ENCODE results near the gene SHROOM2. TPM values are rescaled to one million over a fixed set of nuclear protein-coding genes. Genes with fewer than 3 reads are reported as not detected.

SHROOM2 gene
- total and polyA plus RNA-seq, 9 of the 15 experiments (the other 6 are each of a cell fraction or from before 2014, with no cell fraction given) = not detected

GRCh38 chrX:9952300-9952699 lies 166.1 kb downstream of the SHROOM2 start:
- no peak for ATAC-seq
- Histone ChIP-seq H3K79me2 (ENCODE audit: control insufficient read depth, insufficient read depth, low read length) (no peaks in the 10 kb centered on the region), H3K9me1 (ENCODE audit: control insufficient read depth, insufficient read depth, low read length) (no peaks in the 10 kb centered on the region), H3K9ac (ENCODE audit: insufficient read depth in 1 of 2, low read depth in 2 of 2, low read length in 2 of 2) (no peak overlapping the region), H4K20me1 (replicated peaks; ENCODE audit: control insufficient read depth, insufficient read depth, low read length) (no peaks in the 10 kb centered on the region), H3K27ac (ENCODE audit: extremely low read depth, low read depth, low read length) (no peak overlapping the region), H3K9me3 (replicated peaks; ENCODE audit: control insufficient read depth, insufficient read depth, low read depth, low read length) (no peaks in the 10 kb centered on the region), H3K36me3 (ENCODE audit: control insufficient read depth, insufficient read depth, low read length) (no peaks in the 10 kb centered on the region), H3K4me3 (no peak overlapping the region), H3K27me3 (ENCODE audit: control insufficient read depth in 2 of 2, insufficient read depth in 2 of 2, low read length in 2 of 2) (peaks cover 0 to 15% of the 10 kb centered on the region in 2 experiments; a peak in 2 of 5 replicates), H3K4me1 (replicated peaks in 1 of 2; ENCODE audit: control insufficient read depth in 2 of 2, insufficient read depth in 2 of 2, low read length in 2 of 2) (no peaks in the 10 kb centered on the region), H2AFZ (ENCODE audit: low read depth, low read length) (no peak overlapping the region), H3K4me2 (ENCODE audit: insufficient read depth, low read length) (no peak overlapping the region)
- no peak for FAIRE-seq
- intact Hi-C loops (cut with micrococcal nuclease) = no loop called here
- ChIA-PET CTCF (ENCODE audit: low intra/inter-chr PET ratio) (no interaction called here), POLR2A (no interaction called here)
- 0% methylated on average over 1 of the region's 1 CpG for WGBS (ENCODE audit: insufficient coverage, low coverage, missing lambda C conversion rate)
- no peak for TF ChIP-seq E2F6 (IDR thresholded peaks at IDR 0.05; ENCODE audit: borderline replicate concordance in 1 of 2, extremely low read depth in 1 of 2, insufficient read depth in 1 of 2, insufficient read length in 1 of 2, low read depth in 1 of 2, low read length in 1 of 2, poor library complexity in 1 of 2, severe bottlenecking in 1 of 2)
- no peak for TF ChIP-seq EHMT2 (IDR thresholded peaks at IDR 0.05)
- TF ChIP-seq, protein P1, sequence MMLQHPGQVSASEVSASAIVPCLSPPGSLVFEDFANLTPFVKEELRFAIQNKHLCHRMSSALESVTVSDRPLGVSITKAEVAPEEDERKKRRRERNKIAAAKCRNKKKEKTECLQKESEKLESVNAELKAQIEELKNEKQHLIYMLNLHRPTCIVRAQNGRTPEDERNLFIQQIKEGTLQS (IDR thresholded peaks at IDR 0.05) = no peak
- TF ChIP-seq, protein P1 (CRISPR knock-in tag; conservative IDR thresholded peaks at IDR 0.05) = no peak
- TF ChIP-seq, protein P2, sequence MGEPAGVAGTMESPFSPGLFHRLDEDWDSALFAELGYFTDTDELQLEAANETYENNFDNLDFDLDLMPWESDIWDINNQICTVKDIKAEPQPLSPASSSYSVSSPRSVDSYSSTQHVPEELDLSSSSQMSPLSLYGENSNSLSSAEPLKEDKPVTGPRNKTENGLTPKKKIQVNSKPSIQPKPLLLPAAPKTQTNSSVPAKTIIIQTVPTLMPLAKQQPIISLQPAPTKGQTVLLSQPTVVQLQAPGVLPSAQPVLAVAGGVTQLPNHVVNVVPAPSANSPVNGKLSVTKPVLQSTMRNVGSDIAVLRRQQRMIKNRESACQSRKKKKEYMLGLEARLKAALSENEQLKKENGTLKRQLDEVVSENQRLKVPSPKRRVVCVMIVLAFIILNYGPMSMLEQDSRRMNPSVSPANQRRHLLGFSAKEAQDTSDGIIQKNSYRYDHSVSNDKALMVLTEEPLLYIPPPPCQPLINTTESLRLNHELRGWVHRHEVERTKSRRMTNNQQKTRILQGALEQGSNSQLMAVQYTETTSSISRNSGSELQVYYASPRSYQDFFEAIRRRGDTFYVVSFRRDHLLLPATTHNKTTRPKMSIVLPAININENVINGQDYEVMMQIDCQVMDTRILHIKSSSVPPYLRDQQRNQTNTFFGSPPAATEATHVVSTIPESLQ (CRISPR knock-in tag; IDR thresholded peaks at IDR 0.05) = no peak
- in situ Hi-C loops (cut with MboI) = no loop called here
- BruUV-seq (replicated peaks) = no TSS peak
- DNase-seq (ENCODE audit: extremely low read depth in 1 of 4, low spot score in 3 of 4) = no peak
